ENCODE data around the gene PIP5K1C.

Gene PIP5K1C

GRCh38 chr19:3721131-3721886 is 21.0 kb upstream of the PIP5K1C start:
- peak; percentile 74 for DNase-seq (ENCODE audit: low spot score)

DNA sequence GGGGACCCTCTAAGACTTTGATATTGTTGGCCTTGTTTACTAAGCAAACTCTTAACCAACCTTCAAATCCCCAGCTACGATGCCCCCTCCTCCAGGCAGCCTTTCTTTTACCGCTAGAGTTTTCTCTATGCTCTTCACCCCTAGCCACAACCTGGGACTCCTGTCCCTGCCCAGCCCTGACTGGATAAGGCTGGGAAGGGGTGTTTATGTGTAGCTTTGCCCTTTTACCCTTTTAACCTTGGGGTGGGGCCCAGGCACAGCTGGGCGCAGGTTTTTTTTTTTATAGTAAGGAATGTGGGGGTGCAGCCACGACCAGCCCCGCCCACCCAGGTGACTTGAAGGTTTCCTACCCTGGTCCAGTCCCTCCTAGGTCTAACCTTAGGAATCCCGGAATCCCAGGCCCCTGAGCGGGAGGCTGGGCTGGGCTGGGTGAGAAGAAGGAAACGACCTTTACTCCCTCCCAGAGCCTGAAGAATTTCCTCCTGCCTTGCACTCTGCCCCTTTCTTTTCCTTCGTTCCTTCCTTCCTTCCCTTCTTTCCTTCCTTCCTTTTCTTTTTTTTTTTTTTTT is 20.2 kb upstream of the PIP5K1C start:
- DNase-seq (ENCODE audit: low spot score): no peak

DNA sequence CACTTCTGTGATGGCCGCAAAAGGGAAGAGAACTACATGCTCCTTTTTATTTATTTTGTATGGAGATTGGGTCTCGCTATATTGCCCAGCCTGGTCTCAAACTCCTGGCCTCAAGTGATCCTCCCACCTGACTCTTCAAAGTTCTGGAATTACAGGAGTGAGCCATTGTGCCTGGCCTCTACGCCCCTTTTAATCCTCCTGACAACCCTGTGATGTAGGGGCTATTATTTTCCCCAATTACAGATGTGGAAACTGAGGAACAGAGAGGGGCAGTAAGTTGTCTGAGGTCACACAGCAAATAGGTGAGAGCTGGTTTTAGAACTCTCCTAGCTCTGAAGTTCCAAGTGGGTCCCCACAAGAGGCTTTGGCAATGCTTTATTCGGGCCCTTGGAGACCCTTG is 19.6 kb upstream of the PIP5K1C start:
- no peak for DNase-seq (ENCODE audit: low spot score)

DNA sequence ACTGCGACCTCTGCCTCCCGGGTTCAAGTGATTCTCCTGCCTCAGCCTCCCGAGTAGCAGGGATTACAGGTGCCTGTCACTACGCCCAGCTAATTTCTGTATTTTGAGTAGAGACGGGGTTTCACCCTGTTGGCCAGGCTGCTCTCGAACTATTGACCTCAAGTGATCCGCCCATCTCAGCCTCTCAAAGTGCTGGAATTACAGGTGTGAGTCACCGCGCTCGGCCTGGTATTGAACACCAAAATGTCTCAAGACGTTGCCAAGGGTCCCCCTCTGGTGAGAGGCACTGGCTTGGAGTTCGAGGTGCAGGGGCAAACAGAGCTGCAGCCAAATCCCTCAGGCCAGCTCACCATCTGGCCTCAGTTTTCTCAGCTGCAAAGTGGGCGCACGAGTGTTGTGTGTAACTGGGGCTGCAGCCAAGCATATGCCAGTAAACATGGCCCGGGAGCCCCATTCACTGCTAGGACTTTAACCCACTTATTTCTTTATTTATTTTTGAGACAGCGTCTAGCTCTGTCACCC is 15.9 kb upstream of the PIP5K1C start:
- DNase-seq (ENCODE audit: low spot score): no peak

DNA sequence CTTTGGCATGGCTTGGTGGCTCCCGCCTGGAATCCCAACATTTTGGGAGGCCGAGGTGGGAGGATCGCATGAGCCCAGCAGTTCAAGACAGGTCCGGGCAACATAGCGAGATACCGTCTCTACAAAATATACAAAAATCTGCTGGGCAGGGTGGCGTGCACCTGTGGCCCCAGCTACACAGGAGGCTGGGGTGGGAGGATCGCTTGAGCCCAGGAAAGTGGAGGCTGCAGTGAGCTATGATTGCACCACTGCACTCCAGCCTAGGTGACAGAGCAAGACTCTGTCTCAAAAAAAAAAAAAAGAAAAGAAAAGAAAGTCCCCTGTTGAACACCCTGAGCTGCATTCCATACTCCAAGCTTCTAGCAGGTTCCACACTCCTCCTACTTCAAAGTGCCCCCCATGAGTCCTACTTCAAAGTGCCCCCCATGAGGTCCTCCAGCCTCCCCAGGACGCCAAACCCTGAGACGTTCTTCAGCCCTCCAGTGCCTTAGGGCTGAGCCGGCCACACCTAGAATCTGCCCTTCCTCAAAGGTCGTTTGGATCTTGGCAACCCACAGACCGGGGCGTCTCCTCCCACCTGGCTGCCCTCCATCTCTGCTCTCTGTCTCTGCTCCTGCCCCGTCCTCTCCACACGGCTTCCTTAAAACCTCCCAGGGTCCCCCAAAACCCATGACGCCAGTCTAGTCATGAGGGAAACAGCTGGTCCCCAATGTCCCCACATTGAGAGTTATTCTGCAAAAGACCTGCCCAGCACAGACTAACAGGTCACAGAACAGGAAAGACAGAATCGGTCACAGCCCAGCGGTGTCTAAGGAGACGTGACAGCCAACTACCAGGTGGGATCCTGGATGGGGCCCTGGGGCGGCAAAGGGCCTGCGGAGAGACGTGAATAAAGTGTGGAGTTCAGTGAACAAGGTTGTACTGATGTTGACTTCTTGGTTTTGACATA is 12.7 kb upstream of the PIP5K1C start:
- no peak for DNase-seq (ENCODE audit: low spot score)

- DNase-seq (ENCODE audit: low spot score): no peak
Measured at GRCh38 chr19:3710265-3710812, 10.1 kb upstream of the PIP5K1C start.

GRCh38 chr19:3708207-3708931 is 8.1 kb upstream of the PIP5K1C start, which contains the start of gene TJP3:
Gene TJP3 (plus strand): TSS chr19:3708384. CDS start chr19:3728433, 20,049 bp downstream.
- no peak for DNase-seq (ENCODE audit: low spot score)

DNA sequence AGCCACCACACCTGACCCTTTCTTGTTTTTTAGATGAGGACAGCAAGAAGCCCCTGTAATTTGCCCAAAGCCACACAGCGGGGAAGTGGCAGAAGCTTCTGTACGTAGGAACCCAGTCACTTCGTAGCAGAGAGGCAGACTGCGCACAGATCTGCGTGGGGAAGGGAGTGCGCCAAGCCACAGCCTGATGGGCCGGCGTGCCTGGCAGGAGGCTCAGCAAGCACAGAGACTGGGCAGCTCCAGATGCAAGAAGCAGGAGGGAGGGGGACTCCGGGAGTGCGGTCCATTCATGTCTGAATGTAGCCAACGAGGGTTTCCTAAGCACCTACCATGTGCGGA is 7.6 kb upstream of the PIP5K1C start:
- no peak for DNase-seq (ENCODE audit: low spot score)

DNA sequence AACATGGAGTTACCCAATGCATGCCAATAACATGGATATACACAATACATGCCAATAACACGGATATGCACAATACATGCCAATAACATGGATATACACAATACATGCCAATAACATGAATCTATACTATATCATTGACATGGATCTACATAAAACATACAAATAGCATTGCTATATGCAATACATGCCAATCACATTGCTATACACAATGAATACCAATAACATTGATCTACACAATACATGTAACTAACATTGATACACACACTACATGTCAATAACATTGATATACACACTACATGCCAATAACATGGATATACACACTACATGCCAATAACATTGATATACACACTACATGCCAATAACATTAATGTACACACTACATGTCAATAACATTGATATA is 932 bp upstream of the PIP5K1C start:
- DNase-seq (ENCODE audit: low spot score): no peak

DNA sequence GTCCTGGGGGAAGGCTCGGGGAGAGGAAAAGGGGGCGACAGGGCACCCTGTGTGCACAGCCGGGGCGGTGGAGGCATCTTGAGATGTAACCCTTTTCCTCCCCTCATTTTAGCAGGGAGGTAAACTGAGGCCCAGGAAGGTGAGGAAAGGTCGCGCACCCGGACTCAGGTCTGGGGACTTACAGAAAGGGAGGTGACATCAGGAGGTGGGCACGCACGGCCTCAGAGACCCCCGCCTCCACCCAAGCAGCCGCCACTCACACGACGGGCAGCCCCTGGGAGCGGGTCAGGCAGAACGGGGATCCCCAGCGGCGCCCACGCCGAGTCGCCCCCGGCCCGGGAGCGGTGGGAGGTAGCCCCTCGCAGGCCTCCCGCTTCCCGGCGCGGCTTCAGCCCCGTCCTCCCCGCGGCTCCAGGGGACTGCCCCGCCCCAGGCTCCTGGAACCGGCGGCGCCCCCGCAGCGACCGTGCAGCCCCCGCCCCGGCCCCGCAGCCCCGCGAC is 477 bp downstream of the PIP5K1C start:
- no peak for DNase-seq (ENCODE audit: low spot score)

DNA sequence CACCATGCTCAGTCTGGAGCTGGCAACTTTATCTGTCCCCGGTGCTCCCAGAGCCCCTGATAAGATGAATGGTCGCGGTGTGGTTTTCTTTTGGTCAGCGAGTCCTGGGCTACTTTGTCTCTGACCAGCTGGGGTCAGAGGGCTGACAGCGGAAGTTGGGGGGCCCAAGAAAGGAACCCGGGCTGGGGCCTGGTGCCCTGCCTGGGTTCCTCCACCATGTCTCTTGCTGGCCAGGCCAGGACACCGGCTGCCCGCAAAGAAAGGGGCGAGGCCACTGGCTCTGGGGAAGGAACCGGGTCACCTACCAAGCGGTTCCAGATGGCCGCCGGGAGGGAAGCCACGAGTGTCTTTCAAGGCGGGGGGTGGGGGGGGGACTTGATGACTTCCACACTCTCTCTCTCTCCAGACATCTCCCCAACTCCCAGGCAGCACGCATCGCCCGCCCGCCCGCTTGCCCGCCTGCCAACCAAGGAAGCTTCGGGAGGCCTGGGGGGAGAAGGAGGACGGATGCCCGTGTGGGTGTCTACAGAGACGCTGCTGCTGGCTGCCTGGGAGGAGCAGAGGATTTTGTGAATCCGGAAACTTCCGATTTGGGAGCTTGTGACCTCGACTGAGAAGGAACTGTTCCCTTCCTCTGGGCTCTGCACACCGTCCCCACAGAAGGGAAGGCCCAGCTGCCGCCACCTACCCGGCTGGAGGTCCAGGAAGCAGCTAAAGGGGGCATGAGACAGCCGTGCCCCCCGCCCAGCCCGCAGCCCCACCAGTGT is 1.1 kb downstream of the PIP5K1C start:
- DNase-seq (ENCODE audit: low spot score): peak; percentile 75

DNA sequence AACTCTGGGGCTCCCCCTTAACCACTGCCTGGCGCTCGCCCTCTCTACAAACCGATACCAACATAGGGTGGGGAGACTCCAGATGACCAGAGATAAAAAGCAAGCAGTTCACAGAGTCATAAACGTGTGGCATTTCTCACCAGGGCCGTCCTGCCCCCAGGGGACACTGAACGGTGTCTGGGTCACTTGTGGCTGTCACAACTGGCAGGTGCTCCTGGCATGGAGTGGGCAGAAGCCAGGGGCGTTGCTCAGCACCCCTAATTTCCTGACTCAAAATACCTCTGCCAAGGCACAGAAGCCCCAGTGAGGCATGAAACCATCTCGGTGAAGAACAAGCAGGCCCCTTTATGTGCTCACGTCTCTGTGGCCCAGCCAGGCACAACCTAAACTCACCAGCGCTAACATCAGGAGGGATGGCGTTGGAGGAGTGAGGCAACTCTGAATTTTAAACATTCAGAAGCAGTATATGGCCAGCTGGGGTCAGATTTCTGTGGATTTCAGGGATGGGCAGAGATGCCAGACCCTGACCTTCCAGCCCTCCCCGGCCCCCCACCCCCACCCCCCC is 1.8 kb downstream of the PIP5K1C start:
- no peak for DNase-seq (ENCODE audit: low spot score)

DNA sequence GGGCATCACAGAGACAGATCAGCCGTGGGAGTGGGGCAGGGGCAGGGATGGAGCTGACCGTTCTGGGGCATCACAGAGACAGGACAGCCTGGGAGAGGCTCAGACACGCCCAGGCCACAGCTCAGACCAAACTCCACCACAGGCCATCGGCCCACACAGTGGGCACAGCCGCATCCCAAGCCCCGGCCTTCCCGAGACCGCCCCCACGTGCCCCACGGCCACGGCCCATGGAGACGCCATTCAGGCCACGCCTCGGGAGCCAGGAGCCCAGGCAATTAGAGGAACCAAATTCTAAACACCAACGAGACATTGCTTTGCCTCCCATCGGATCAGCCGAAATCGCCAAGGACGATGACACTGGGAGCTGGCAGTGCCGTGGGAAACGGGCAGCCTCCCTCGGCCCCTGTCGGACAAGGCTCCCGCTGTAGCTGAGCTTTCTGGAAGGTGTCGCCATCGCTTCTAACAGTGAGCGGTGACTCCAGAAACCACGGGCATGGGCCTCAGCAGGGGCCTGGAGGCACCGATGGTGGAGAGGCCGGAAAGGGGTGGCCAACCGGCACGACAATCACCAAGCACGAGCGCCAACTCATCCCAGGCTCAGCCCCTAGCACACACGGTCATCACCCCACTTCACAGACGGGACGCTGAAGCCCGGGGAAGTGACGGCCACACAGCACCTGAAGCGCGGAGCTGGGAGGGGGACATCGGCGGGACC is 2.4 kb downstream of the PIP5K1C start:
- no peak for DNase-seq (ENCODE audit: low spot score)

DNA sequence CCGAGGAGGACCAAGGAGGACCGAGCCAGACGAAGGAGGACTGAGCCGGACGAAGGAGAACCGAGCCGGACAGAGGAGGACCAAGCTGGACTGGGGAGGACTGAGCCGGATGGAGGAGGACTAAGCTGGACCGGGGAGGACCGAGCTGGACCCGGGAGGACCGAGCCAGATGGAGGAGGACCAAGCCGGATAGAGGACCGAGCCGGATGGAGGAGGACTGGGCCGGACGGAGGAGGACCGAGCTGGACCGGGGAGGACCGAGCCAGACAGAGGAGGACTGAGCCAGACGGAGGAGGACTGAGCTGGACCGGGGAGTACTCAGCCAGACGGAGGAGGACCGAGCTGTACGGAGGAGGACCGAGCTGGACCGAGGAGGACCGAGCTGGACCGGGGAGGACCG is 3.2 kb downstream of the PIP5K1C start:
- no peak for DNase-seq (ENCODE audit: low spot score)

GRCh38 chr19:3696660-3696995 is 3.6 kb downstream of the PIP5K1C start:
- DNase-seq (ENCODE audit: low spot score): no peak

DNA sequence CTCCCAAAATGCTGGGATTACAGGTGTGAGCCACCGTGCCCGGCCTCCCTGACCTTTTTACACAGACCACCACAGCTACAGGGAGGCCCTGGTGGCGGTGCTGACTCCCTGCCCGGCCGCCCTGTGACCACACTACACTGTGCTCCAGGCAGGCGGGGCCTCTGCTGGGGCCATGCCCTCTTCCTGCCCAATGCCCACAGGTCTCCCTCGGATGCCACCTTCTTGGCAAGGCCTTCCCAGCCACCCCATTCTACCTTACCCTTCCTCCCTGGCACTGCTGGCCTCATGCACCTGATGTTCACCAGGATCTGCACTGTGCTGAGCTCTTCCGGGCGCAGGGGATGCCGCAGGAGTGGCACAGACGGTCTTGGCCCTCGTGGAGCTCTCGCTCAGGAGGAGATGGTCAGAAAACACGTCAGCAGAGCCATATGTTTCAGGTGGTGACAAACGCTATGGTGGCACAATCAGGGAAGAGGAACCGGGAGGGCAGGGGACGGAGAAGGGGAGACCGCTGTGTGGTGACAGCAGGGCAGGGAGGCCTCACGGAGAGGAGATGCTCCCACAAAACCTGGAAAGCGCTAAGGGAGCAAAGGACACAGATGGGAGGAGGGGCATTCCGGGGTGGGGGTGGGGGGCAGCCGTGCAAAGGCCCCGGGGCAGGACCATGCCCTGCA is 4.1 kb downstream of the PIP5K1C start:
- DNase-seq (ENCODE audit: low spot score): peak; percentile 86

GRCh38 chr19:3695124-3695733 is 5.0 kb downstream of the PIP5K1C start:
- no peak for DNase-seq (ENCODE audit: low spot score)

DNA sequence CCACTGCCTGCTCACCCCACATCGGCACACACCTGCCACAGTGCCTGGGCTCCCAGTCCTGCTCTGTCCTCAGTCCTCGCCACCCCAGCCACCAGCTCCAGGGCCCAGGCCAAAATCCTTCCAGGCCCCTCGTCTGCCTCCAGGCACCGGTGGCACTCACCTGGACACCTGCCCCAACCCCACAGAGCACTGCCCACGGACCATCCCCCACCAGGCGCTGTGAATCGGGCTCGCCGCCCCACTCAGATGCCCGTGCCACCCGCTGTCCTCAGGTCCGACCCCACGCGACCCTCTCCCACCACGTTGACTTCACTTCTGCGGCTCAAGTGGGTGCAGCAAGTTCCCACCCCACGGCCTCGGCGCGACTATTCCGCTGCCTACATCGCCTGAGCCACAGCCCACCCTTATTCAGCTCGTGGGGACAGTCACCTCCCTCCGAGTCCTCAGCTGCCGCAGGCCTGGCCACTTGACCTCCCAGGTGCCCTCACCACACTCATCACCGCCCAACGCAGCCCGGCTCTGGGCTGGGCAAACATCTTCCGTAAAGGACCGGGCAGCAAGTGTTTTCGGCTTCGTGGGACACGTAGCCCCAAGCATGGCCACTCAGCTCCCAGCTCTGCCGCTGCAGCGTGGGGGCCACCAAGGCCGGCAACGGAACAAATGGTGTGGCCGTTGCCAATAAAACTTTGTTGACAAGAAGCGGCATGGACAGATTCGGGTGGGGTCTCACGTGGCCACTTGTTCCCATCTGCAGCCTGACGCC is 5.7 kb downstream of the PIP5K1C start:
- no peak for DNase-seq (ENCODE audit: low spot score)

All from cerebellar cortex (tissue), 1 donor.